Large intestine (tissue), 3 donors: ENCODE measurements around the gene PIK3C3. TPM values are rescaled to one million over a fixed set of nuclear protein-coding genes. Genes with fewer than 3 reads are reported as not detected.
"Not testable (repeated sequence)": the region's sequence is repeated elsewhere in the genome, so short reads cannot be mapped to it uniquely, and the experiment has no call there.

Source experiments
- DNase-seq, 2 donors: peaks; one replicate each; pipeline versions ENCODE4 v3.0.0 to v3.0.0-alpha.2; 2013
- H3K27ac ChIP-seq: one replicate; pipeline ENCODE4 v1.5.1; 2013; ENCODE audit warnings: low read length
- H3K27me3 ChIP-seq: 2 replicates; pipeline ENCODE4 v1.6.1; 2013; ENCODE audit warnings: low read length; ENCODE audit not compliant: control insufficient read depth, insufficient read depth
- H3K36me3 ChIP-seq: 2 replicates; pipeline ENCODE4 v1.6.1; 2013; ENCODE audit warnings: low read length; ENCODE audit not compliant: control insufficient read depth, insufficient read depth
- H3K4me1 ChIP-seq: one replicate; pipeline ENCODE4 v1.6.1; 2013; ENCODE audit warnings: low read length; ENCODE audit not compliant: control insufficient read depth, insufficient read depth
- H3K4me3 ChIP-seq: one replicate; pipeline ENCODE4 v1.5.1; 2013; ENCODE audit warnings: low read length
- H3K9me3 ChIP-seq: one replicate; pipeline ENCODE4 v1.6.1; 2013; ENCODE audit warnings: mild to moderate bottlenecking, low read depth, low read length, moderate library complexity; ENCODE audit not compliant: control insufficient read depth
- WGBS: methylation state at CpG from one replicate; pipeline ENCODE4 v1.1.5; 2013; ENCODE audit warnings: low lambda C conversion rate; ENCODE audit not compliant: insufficient coverage; 5-methylcytosine and 5-hydroxymethylcytosine counted together
- polyA plus RNA-seq: library from polyadenylated mRNA; unstranded; fragments of 120-200 nt; gene quantifications from one replicate; pipeline ENCODE4 v1.2.1, GENCODE V29; 2013

The PIK3C3 gene
- polyA plus RNA-seq, 1 donor = 38.2 TPM

GRCh38 chr18:42009457-42009856 lies 54.4 kb downstream of the PIK3C3 start:
- DNase-seq, H3K27ac ChIP-seq, H3K9me3 ChIP-seq, H3K4me3 ChIP-seq, H3K4me1 ChIP-seq, H3K27me3 ChIP-seq: not testable (repeated sequence)
- H3K36me3 ChIP-seq = peaks cover 26% of the 10 kb centered on the region

- peaks cover 23% of the 10 kb centered on the region for H3K36me3 ChIP-seq
- H3K9me3 ChIP-seq = no peaks in the 10 kb centered on the region
- no peaks in the 10 kb centered on the region for H3K4me1 ChIP-seq
- DNase-seq = no peak
- 100% methylated on average over 3 of the region's 4 CpGs for WGBS
- no peak overlapping the region for H3K27ac ChIP-seq
- no peak overlapping the region for H3K4me3 ChIP-seq
- H3K27me3 ChIP-seq = no peaks in the 10 kb centered on the region
Observed at GRCh38 chr18:42011053-42011452, 56.0 kb downstream of the PIK3C3 start.

- Histone ChIP-seq H3K4me3 (no peak overlapping the region), H3K9me3 (no peaks in the 10 kb centered on the region), H3K36me3 (peaks cover 24% of the 10 kb centered on the region), H3K4me1 (no peaks in the 10 kb centered on the region), H3K27ac (no peak overlapping the region), H3K27me3 (no peaks in the 10 kb centered on the region)
- no peak for DNase-seq
- WGBS = 80% methylated on average over 1 of the region's 4 CpGs
Observed at GRCh38 chr18:42018831-42019230, 63.8 kb downstream of the PIK3C3 start.

GRCh38 chr18:42024131-42024530 lies 69.1 kb downstream of the PIK3C3 start:
- no peak for DNase-seq
- no CpG with 5 or more reads among the region's 1 CpG for WGBS
- Histone ChIP-seq H3K27me3 (no peaks in the 10 kb centered on the region), H3K36me3 (peaks cover 18% of the 10 kb centered on the region), H3K4me3 (no peak overlapping the region), H3K27ac (no peak overlapping the region), H3K4me1 (no peaks in the 10 kb centered on the region), H3K9me3 (no peaks in the 10 kb centered on the region)

GRCh38 chr18:42025491-42025890 lies 70.5 kb downstream of the PIK3C3 start:
- H3K9me3 ChIP-seq = no peaks in the 10 kb centered on the region
- H3K36me3 ChIP-seq = peaks cover 20% of the 10 kb centered on the region
- H3K4me1 ChIP-seq = no peaks in the 10 kb centered on the region
- no peak for DNase-seq
- H3K4me3 ChIP-seq = no peak overlapping the region
- 100% methylated on average over 1 of the region's 1 CpG for WGBS
- H3K27me3 ChIP-seq = no peaks in the 10 kb centered on the region
- H3K27ac ChIP-seq = no peak overlapping the region

GRCh38 chr18:42025974-42026625 lies 71.1 kb downstream of the PIK3C3 start:
- 100% methylated on average over 2 of the region's 5 CpGs for WGBS
- no peaks in the 10 kb centered on the region for H3K9me3 ChIP-seq
- H3K27ac ChIP-seq = no peak overlapping the region
- no peak overlapping the region for H3K4me3 ChIP-seq
- DNase-seq = no peak
- peaks cover 22% of the 10 kb centered on the region for H3K36me3 ChIP-seq
- no peaks in the 10 kb centered on the region for H3K4me1 ChIP-seq
- no peaks in the 10 kb centered on the region for H3K27me3 ChIP-seq

GRCh38 chr18:42028247-42028832 lies 73.3 kb downstream of the PIK3C3 start:
- H3K27me3 ChIP-seq = no peaks in the 10 kb centered on the region
- H3K4me3 ChIP-seq = no peak overlapping the region
- no peaks in the 10 kb centered on the region for H3K4me1 ChIP-seq
- H3K27ac ChIP-seq = peak overlapping the region; percentile 35
- no peaks in the 10 kb centered on the region for H3K9me3 ChIP-seq
- WGBS = 52% methylated on average over 4 of the region's 6 CpGs
- peak in 1 of 2 donors; percentile 50 for DNase-seq
- H3K36me3 ChIP-seq = peaks cover 24% of the 10 kb centered on the region

GRCh38 chr18:42029092-42029491 lies 74.1 kb downstream of the PIK3C3 start:
- no peaks in the 10 kb centered on the region for H3K9me3 ChIP-seq
- H3K27me3 ChIP-seq = no peaks in the 10 kb centered on the region
- DNase-seq = peak in 1 of 2 donors; percentile 65
- H3K27ac ChIP-seq = peak overlapping the region; percentile 35
- H3K4me3 ChIP-seq = no peak overlapping the region
- H3K36me3 ChIP-seq = peaks cover 24% of the 10 kb centered on the region
- WGBS = 33% methylated on average over 2 of the region's 7 CpGs
- no peaks in the 10 kb centered on the region for H3K4me1 ChIP-seq

GRCh38 chr18:42030586-42031182 lies 75.7 kb downstream of the PIK3C3 start:
- H3K4me1 ChIP-seq = no peaks in the 10 kb centered on the region
- no peak overlapping the region for H3K27ac ChIP-seq
- no peak overlapping the region for H3K4me3 ChIP-seq
- no peaks in the 10 kb centered on the region for H3K9me3 ChIP-seq
- DNase-seq = no peak
- 100% methylated on average over 1 of the region's 3 CpGs for WGBS
- no peaks in the 10 kb centered on the region for H3K27me3 ChIP-seq
- peaks cover 30% of the 10 kb centered on the region for H3K36me3 ChIP-seq

- H3K27me3 ChIP-seq = no peaks in the 10 kb centered on the region
- peaks cover 27% of the 10 kb centered on the region for H3K36me3 ChIP-seq
- H3K27ac ChIP-seq = no peak overlapping the region
- DNase-seq = no peak
- no peaks in the 10 kb centered on the region for H3K9me3 ChIP-seq
- H3K4me3 ChIP-seq = no peak overlapping the region
- WGBS = 100% methylated on average over 1 of the region's 1 CpG
- H3K4me1 ChIP-seq = no peaks in the 10 kb centered on the region
Observed at GRCh38 chr18:42032447-42032846, 77.4 kb downstream of the PIK3C3 start.
